Thoracic aorta (tissue), 2 donors: ENCODE data around the gene DNAI2. TPM values are rescaled to one million over a fixed set of nuclear protein-coding genes. Genes with fewer than 3 reads are reported as not detected.

Source experiments
- ATAC-seq: fragments of 150-250 bp; one replicate; pipeline ENCODE4 v1.8.0; 2017; ENCODE audit warnings: low read depth; ENCODE audit not compliant: insufficient number of reproducible peaks, low FRiP score
- DNase-seq: peaks from one replicate; pipeline ENCODE4 v3.0.0-alpha.2; 2020; ENCODE audit warnings: low spot score
- H3K27ac ChIP-seq, 2 donors: fragments of 200-600 bp; sonication (generic); 1 replicate in 1 of 2; 2 replicates in 1 of 2; pipeline ENCODE4 v1.5.1; 2016; ENCODE audit warnings: mild to moderate bottlenecking in 2 of 2, moderate library complexity in 2 of 2
- H3K27me3 ChIP-seq: fragments of 200-600 bp; sonication (generic); replicated peaks from 2 replicates; pipeline ENCODE4 v1.6.0; 2016; ENCODE audit warnings: mild to moderate bottlenecking; ENCODE audit not compliant: insufficient read depth
- H3K36me3 ChIP-seq: fragments of 200-600 bp; sonication (generic); one replicate; pipeline ENCODE4 v1.5.1; 2016
- H3K4me1 ChIP-seq, 2 donors: fragments of 200-600 bp; sonication (generic); 1 replicate in 1 of 2; 2 replicates in 1 of 2; pipeline versions ENCODE4 v1.5.1 to v1.6.0; 2016; ENCODE audit warnings: low read depth in 2 of 2, mild to moderate bottlenecking in 1 of 2; ENCODE audit not compliant: control insufficient read depth in 1 of 2
- H3K4me3 ChIP-seq: fragments of 200-600 bp; sonication (generic); 2 replicates; pipeline ENCODE4 v1.5.1; 2016; ENCODE audit warnings: mild to moderate bottlenecking
- H3K9me3 ChIP-seq: fragments of 200-600 bp; sonication (generic); 2 replicates; pipeline ENCODE4 v1.5.1; 2016
- CTCF ChIP-seq: fragments of 200-600 bp; sonication (generic); IDR thresholded peaks from one replicate; pipeline ENCODE4 v1.5.1; 2019; ENCODE audit warnings: antibody characterized with exemption
- total RNA-seq, 2 donors: library from RNA; depleted of rRNA; stranded (reverse); fragments of >200 nt; gene quantifications; one replicate each; pipeline versions ENCODE4 v1.1.0 to v1.2.3, GENCODE V29; 2016

Gene DNAI2
- total RNA-seq, 2 donors from 2014 or later: not detected

- TF ChIP-seq CTCF: no peak
- DNase-seq (no peak), ATAC-seq (no peak)
- no peak overlapping the region for H3K27ac ChIP-seq
- no peaks in the 10 kb centered on the region for H3K4me1 ChIP-seq
- H3K27me3 ChIP-seq: no peaks in the 10 kb centered on the region
- no peaks in the 10 kb centered on the region for H3K36me3 ChIP-seq
- H3K9me3 ChIP-seq: no peaks in the 10 kb centered on the region
- no peak overlapping the region for H3K4me3 ChIP-seq
Measured at GRCh38 chr17:74334393-74335039, 60.5 kb downstream of the DNAI2 start.

- DNase-seq: no peak
- no peak for TF ChIP-seq CTCF
- Histone ChIP-seq H3K4me1 (no peaks in the 10 kb centered on the region), H3K27ac (no peak overlapping the region), H3K36me3 (no peaks in the 10 kb centered on the region), H3K4me3 (no peak overlapping the region), H3K27me3 (no peaks in the 10 kb centered on the region), H3K9me3 (no peaks in the 10 kb centered on the region)
- ATAC-seq: no peak
Measured at GRCh38 chr17:74335529-74336062, 61.6 kb downstream of the DNAI2 start.

DNA sequence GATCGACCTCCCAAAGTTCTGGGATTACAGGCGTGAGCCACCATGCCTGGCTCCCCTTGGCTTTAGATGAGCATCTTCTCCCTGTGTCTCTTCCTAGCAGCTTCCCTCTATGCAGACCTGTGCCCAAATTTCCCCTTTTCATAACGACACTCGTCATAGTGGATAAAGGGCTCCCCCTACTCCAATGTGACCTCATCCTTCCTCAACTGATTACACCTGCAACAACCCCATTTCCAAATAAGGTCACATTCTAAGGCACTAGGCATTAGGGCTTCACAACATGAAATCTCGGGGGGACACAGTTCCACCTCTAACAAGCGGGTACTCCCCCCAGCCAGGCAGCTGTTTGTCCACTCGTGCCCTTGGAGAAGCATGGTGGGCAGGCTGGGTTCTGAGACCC is 62.3 kb downstream of the DNAI2 start:
- Histone ChIP-seq H3K9me3 (no peaks in the 10 kb centered on the region), H3K4me1 (no peaks in the 10 kb centered on the region), H3K36me3 (no peaks in the 10 kb centered on the region), H3K27me3 (no peaks in the 10 kb centered on the region), H3K4me3 (no peak overlapping the region), H3K27ac (no peak overlapping the region)
- no peak for TF ChIP-seq CTCF
- no peak for ATAC-seq
- no peak for DNase-seq

DNA sequence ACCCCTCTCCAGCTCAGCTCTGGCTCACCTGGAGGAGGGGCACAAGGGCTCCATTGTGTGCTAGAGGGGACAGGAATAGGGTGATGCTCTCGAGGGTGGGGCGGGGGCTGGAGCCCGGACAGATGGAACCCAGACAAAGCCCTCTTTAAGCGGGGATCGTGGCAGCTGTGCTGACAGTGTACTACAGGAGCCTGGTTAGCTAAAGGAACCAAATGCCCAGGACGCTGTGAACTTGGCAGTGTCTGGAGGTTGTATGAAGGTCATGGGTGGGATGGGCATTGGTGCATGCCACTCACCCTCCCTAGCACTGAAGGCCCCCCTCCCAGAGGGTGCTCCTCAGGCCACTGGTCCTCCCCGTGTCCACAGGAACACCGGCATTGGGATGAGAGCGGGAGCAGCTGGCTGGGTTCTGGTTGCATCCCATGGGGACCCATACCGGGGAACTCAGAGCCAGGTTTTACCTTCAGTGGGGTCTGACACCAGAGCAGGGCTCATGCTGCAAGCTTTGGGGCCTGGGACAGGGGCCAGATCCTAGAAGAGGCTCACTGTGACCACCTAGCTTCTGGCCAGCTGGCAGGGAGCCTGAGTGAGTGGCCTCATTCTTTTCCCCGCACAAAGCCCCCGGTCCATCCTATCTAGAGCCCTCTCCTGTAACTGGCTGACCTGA is 63.9 kb downstream of the DNAI2 start:
- Histone ChIP-seq H3K4me3 (no peak overlapping the region), H3K4me1 (no peaks in the 10 kb centered on the region), H3K9me3 (no peaks in the 10 kb centered on the region), H3K36me3 (no peaks in the 10 kb centered on the region), H3K27me3 (no peaks in the 10 kb centered on the region), H3K27ac (no peak overlapping the region)
- DNase-seq (no peak), ATAC-seq (no peak)
- TF ChIP-seq CTCF: no peak

DNA sequence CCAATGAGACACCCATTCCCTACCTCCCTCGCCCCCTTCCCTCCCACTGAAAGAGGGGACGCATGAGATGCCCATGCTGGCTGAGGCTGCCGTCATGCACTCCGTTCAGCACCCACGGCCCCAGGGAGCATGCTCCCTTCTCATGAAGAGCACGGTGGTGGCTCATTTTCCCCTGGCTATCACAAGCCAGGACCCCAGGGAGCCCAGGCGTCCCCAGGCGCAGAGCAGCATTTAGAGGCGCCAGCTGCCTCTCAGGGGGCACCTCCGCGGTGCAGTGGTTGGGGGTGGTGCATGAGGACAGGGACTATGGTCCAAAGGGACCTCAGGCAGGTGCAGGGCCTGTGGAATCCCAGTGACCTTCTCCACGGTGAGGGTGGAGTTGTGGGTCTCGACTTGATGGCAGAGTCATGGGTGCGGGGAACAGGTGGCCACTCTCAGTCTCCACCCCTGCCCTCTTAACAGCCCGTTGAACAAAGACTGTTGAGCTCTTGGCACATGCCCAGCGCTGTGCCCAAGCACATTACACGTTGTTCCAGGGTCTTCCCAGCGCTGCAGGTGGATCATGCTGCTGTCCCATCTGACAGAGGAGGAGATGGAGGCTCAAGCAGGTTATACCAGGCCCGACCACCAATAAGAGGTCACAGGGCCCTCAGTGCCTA is 65.6 kb downstream of the DNAI2 start:
- no peak for ATAC-seq
- Histone ChIP-seq H3K27ac (no peak overlapping the region), H3K9me3 (no peaks in the 10 kb centered on the region), H3K4me3 (no peak overlapping the region), H3K27me3 (no peaks in the 10 kb centered on the region), H3K36me3 (no peaks in the 10 kb centered on the region), H3K4me1 (no peaks in the 10 kb centered on the region)
- no peak for DNase-seq
- no peak for TF ChIP-seq CTCF
